DND-41 (cell line): Measurements from ENCODE around the gene ADARB2.
A peak's percentile ranks its signal among the peaks of the same experiment; 100 is the strongest.

Experiments
- ATAC-seq: fragments of 200-7000 bp; cut with Tn5 transposase; 3 replicates; pipeline ENCODE4 v1.9.1; 2021; ENCODE audit warnings: low read depth; ENCODE audit not compliant: insufficient read depth
- DNase-seq: peaks from one replicate; pipeline ENCODE4 v3.0.0-alpha.2; 2020
- H2AFZ ChIP-seq: 2 replicates; pipeline ENCODE4 v1.6.0; 2012; ENCODE audit warnings: low read depth, low read length
- H3K27ac ChIP-seq: 2 replicates; pipeline ENCODE4 v1.5.1; 2012; ENCODE audit warnings: low read length, inconsistent platforms
- H3K27me3 ChIP-seq: fragments of 200-600 bp; sonication (generic); 2 replicates; pipeline ENCODE4 v1.6.0; 2012; ENCODE audit warnings: low read length, mild to moderate bottlenecking, inconsistent platforms; ENCODE audit not compliant: insufficient read depth, poor library complexity
- H3K36me3 ChIP-seq: 2 replicates; pipeline ENCODE4 v1.5.1; 2012; ENCODE audit warnings: low read length, inconsistent platforms; ENCODE audit not compliant: insufficient read depth
- H3K4me1 ChIP-seq: 2 replicates; pipeline ENCODE4 v1.5.1; 2012; ENCODE audit warnings: mild to moderate bottlenecking, low read length; ENCODE audit not compliant: insufficient read depth
- H3K4me2 ChIP-seq: 2 replicates; pipeline ENCODE4 v1.6.0; 2012; ENCODE audit warnings: mild to moderate bottlenecking, moderate library complexity, low read length, inconsistent platforms; ENCODE audit not compliant: insufficient read depth
- H3K4me3 ChIP-seq, 2 experiments: fragments of 200-600 bp in 1 of 2; shearing (Covaris generic) in 1 of 2; 2 replicates each; pipeline ENCODE4 v1.5.1; 2012 to 2016; ENCODE audit warnings: inconsistent platforms in 2 of 2, low read length in 2 of 2, mild to moderate bottlenecking in 2 of 2, low read depth in 1 of 2, moderate library complexity in 1 of 2
- H3K79me2 ChIP-seq: 2 replicates; pipeline ENCODE4 v1.6.0; 2012; ENCODE audit warnings: low read length, inconsistent platforms; ENCODE audit not compliant: insufficient read depth
- H3K9ac ChIP-seq: 2 replicates; pipeline ENCODE4 v1.6.0; 2012; ENCODE audit warnings: low read depth, mild to moderate bottlenecking, inconsistent platforms, low read length, moderate library complexity
- H3K9me3 ChIP-seq: 2 replicates; pipeline ENCODE4 v1.5.1; 2012; ENCODE audit warnings: low read length, moderate library complexity, mild to moderate bottlenecking, inconsistent platforms; ENCODE audit not compliant: insufficient read depth, severe bottlenecking
- H4K20me1 ChIP-seq: 2 replicates; pipeline ENCODE4 v1.6.0; 2012; ENCODE audit warnings: low read length; ENCODE audit not compliant: insufficient read depth
- EZH2 ChIP-seq: IDR thresholded peaks from 3 replicates; pipeline ENCODE4 v1.6.1; 2012; ENCODE audit warnings: borderline replicate concordance, low read depth, mild to moderate bottlenecking, moderate library complexity, low read length, inconsistent platforms; ENCODE audit not compliant: severe bottlenecking
- TF ChIP-seq, protein P1 (sequence below): IDR thresholded peaks from 2 replicates; pipeline ENCODE4 v1.5.1; 2012; ENCODE audit warnings: borderline replicate concordance, low read length, moderate library complexity, mild to moderate bottlenecking; ENCODE audit not compliant: poor library complexity, severe bottlenecking; ENCODE audit errors: extremely low read depth

The ADARB2 gene

DNA sequence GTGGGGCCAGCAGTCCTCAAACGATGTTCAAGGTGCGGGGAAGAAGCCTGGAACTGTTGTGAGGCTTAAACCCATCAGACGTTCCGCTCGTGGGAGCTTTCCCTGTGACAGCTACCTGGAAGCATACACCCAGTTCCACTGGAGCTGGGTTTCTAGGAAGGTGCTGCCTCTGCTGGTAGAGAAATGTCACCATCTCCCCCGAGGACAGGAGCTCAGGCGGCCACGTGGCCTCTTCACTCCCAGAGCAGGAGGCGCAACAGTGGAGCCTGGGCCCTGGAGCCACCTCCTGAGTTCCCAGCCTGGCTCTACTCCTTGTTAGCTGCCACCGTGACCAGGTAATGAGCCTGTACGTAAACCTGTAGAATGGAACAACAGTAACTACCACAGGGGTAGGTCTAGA lies 156.1 kb downstream of the ADARB2 start:
- ATAC-seq: no peak
- Histone ChIP-seq H3K4me1 (peaks cover 8% of the 10 kb centered on the region; the same call in 1 of the 2 replicates), H3K27me3 (no peaks in the 10 kb centered on the region), H3K9ac (no peak overlapping the region), H3K9me3 (no peaks in the 10 kb centered on the region), H3K4me3 (no peak overlapping the region), H3K36me3 (no peaks in the 10 kb centered on the region), H2AFZ (no peak overlapping the region), H4K20me1 (no peaks in the 10 kb centered on the region), H3K4me2 (no peak overlapping the region), H3K27ac (no peak overlapping the region), H3K79me2 (no peaks in the 10 kb centered on the region)
- DNase-seq: no peak
- TF ChIP-seq EZH2: no peak
- TF ChIP-seq, protein P1, sequence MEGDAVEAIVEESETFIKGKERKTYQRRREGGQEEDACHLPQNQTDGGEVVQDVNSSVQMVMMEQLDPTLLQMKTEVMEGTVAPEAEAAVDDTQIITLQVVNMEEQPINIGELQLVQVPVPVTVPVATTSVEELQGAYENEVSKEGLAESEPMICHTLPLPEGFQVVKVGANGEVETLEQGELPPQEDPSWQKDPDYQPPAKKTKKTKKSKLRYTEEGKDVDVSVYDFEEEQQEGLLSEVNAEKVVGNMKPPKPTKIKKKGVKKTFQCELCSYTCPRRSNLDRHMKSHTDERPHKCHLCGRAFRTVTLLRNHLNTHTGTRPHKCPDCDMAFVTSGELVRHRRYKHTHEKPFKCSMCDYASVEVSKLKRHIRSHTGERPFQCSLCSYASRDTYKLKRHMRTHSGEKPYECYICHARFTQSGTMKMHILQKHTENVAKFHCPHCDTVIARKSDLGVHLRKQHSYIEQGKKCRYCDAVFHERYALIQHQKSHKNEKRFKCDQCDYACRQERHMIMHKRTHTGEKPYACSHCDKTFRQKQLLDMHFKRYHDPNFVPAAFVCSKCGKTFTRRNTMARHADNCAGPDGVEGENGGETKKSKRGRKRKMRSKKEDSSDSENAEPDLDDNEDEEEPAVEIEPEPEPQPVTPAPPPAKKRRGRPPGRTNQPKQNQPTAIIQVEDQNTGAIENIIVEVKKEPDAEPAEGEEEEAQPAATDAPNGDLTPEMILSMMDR: peak; percentile 17

DNA sequence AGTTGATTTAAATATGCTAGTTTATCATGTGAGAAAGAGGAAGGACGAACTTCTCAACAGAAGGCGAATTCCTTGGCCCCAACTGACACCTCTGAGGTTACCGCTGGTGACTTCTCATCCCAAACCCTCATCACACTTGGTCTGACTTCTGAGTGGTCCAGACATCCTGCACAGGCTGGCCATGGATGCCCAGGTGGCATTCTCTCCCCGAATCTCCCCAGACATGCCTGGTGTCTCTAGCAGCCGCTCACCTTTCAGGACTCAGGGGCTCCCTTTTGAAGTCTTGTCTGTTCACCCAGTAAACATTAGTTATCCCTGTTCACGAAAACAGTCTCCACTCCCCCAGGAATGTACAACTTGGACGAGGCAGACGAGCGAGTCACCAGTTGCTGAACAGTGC lies 157.7 kb downstream of the ADARB2 start:
- DNase-seq (no peak), ATAC-seq (no peak)
- no peak overlapping the region for H3K9ac ChIP-seq
- H3K36me3 ChIP-seq: no peaks in the 10 kb centered on the region
- TF ChIP-seq EZH2: no peak
- TF ChIP-seq, protein P1: no peak
- no peaks in the 10 kb centered on the region for H3K9me3 ChIP-seq
- H3K4me3 ChIP-seq: no peak overlapping the region
- H3K4me2 ChIP-seq: no peak overlapping the region
- H2AFZ ChIP-seq: no peak overlapping the region
- H3K27ac ChIP-seq: no peak overlapping the region
- no peaks in the 10 kb centered on the region for H3K27me3 ChIP-seq
- peaks cover 23% of the 10 kb centered on the region for H3K4me1 ChIP-seq
- no peaks in the 10 kb centered on the region for H4K20me1 ChIP-seq
- H3K79me2 ChIP-seq: no peaks in the 10 kb centered on the region

DNA sequence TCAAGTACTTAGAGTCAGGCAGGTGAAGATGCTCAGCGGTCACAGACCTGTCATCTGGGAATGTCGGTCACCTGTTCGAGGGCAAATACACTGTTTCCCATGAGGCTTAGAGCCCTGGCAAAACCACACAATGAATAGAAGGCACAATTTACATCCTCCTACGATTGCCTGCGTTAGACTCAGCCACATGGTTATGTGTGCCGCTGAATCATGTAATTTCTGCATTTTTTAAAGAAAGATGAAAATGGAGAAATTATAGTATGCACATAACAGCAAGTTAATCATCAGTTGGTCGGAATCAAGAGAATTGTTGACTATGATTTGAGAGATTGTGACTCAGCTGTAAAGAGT lies 158.2 kb downstream of the ADARB2 start:
- Histone ChIP-seq H3K9ac (no peak overlapping the region), H3K27ac (no peak overlapping the region), H3K4me1 (peaks cover 28% of the 10 kb centered on the region), H3K9me3 (no peaks in the 10 kb centered on the region), H3K36me3 (no peaks in the 10 kb centered on the region), H3K4me2 (no peak overlapping the region), H3K79me2 (no peaks in the 10 kb centered on the region), H4K20me1 (no peaks in the 10 kb centered on the region), H3K4me3 (no peak overlapping the region), H3K27me3 (no peaks in the 10 kb centered on the region), H2AFZ (no peak overlapping the region)
- no peak for TF ChIP-seq EZH2
- TF ChIP-seq, protein P1: no peak
- ATAC-seq (no peak), DNase-seq (no peak)
